ENCODE measurements around the gene RAB29.

Gene RAB29

GRCh38 chr1:205750138-205751035 lies 24.9 kb downstream of the RAB29 start, which contains the start of gene NUCKS1 (continued):
- peak; percentile 19; the same call in 1 of the 2 replicates for TF ChIP-seq ZBTB6 (tag by site-specific recombination; IDR thresholded peaks at IDR 0.05)
- TF ChIP-seq ZXDB (tag by site-specific recombination; IDR thresholded peaks at IDR 0.05) = peak; percentile 93
- peak; percentile 41; the same call in 1 of the 2 replicates for TF ChIP-seq ZNF513 (tag by site-specific recombination; IDR thresholded peaks at IDR 0.05)
- TF ChIP-seq ZNF175 (tag by site-specific recombination; IDR thresholded peaks at IDR 0.05) = no peak
- peak; percentile 91 for TF ChIP-seq ZNF223 (tag by site-specific recombination; IDR thresholded peaks at IDR 0.05)
- no peak for TF ChIP-seq ZNF239 (tag by site-specific recombination; IDR thresholded peaks at IDR 0.05)
- no peak for TF ChIP-seq ZNF302 (tag by site-specific recombination; IDR thresholded peaks at IDR 0.05; ENCODE audit: low read depth)
- TF ChIP-seq ZIC2 (tag by site-specific recombination; IDR thresholded peaks at IDR 0.05) = peak; percentile 88
- no peak for TF ChIP-seq SALL2 (tag by site-specific recombination; IDR thresholded peaks at IDR 0.05; ENCODE audit: borderline replicate concordance)
- no peak for TF ChIP-seq ZNF488 (tag by site-specific recombination; IDR thresholded peaks at IDR 0.05)
- no peak for TF ChIP-seq ZNF23 (tag by site-specific recombination; IDR thresholded peaks at IDR 0.05; ENCODE audit: borderline replicate concordance)
- TF ChIP-seq ZNF529 (tag by site-specific recombination; IDR thresholded peaks at IDR 0.05; ENCODE audit: insufficient replicate concordance) = no peak
- 0 out of 2 replicates have a peak, but pooled peaks have one; percentile 79 for TF ChIP-seq REPIN1 (tag by site-specific recombination; IDR thresholded peaks at IDR 0.05; ENCODE audit: low read depth)
- TF ChIP-seq ZNF704 (tag by site-specific recombination; IDR thresholded peaks at IDR 0.05) = no peak
- TF ChIP-seq ZNF394 (tag by site-specific recombination; IDR thresholded peaks at IDR 0.05; ENCODE audit: borderline replicate concordance) = peak; percentile 76
- TF ChIP-seq ZNF677 (tag by site-specific recombination; IDR thresholded peaks at IDR 0.05) = no peak
- TF ChIP-seq ZBTB7A (tag by site-specific recombination; IDR thresholded peaks at IDR 0.05; ENCODE audit: low read depth) = peak; percentile 99
- peak; percentile 81 for TF ChIP-seq ZNF580 (tag by site-specific recombination; IDR thresholded peaks at IDR 0.05)
- TF ChIP-seq ZBTB11 (tag by site-specific recombination; conservative IDR thresholded peaks at IDR 0.05; ENCODE audit: low read depth) = 0 out of 2 replicates have a peak, but pooled peaks have one; percentile 44
- TF ChIP-seq ZNF664 (tag by site-specific recombination; IDR thresholded peaks at IDR 0.05) = no peak; the same call in 1 of the 2 replicates
- TF ChIP-seq ZNF292 (tag by site-specific recombination; IDR thresholded peaks at IDR 0.05; ENCODE audit: borderline replicate concordance, low read depth) = no peak
- no peak for TF ChIP-seq ZNF510 (tag by site-specific recombination; IDR thresholded peaks at IDR 0.05; ENCODE audit: insufficient replicate concordance)
- TF ChIP-seq ZSCAN23 (tag by site-specific recombination; IDR thresholded peaks at IDR 0.05) = peak; percentile 74; the same call in 1 of the 2 replicates
- peak; percentile 90 for TF ChIP-seq KLF8 (tag by site-specific recombination; IDR thresholded peaks at IDR 0.05)
- TF ChIP-seq ZNF121 (tag by site-specific recombination; IDR thresholded peaks at IDR 0.05) = peak; percentile 22; the same call in 1 of the 2 replicates
- TF ChIP-seq TSHZ1 (tag by site-specific recombination; IDR thresholded peaks at IDR 0.05; ENCODE audit: borderline replicate concordance) = 0 out of 2 replicates have a peak, but pooled peaks have one; percentile 57

Data from HEK293 (cell line).